GM23338 (cell line): ENCODE results near the gene CGNL1. TPM values are rescaled to one million over a fixed set of nuclear protein-coding genes. Genes with fewer than 3 reads are reported as not detected.

Experiments
- ATAC-seq: fragments of 200-7000 bp; cut with Tn5 transposase; 3 replicates; pipeline ENCODE4 v1.9.1; 2020
- DNase-seq: peaks from one replicate; pipeline ENCODE4 v3.0.0-alpha.2; 2015; ENCODE audit warnings: low spot score
- H2AFZ ChIP-seq: fragments of 200-600 bp; sonication (generic); 2 replicates; pipeline ENCODE4 v1.8.0; 2016; ENCODE audit warnings: antibody characterized with exemption, mild to moderate bottlenecking, moderate library complexity
- H3F3A ChIP-seq: fragments of 200-600 bp; sonication (generic); replicated peaks from 2 replicates; pipeline ENCODE4 v1.8.0; 2017; ENCODE audit warnings: antibody characterized with exemption, mixed run types, low read depth
- H3K27ac ChIP-seq: fragments of 200-600 bp; sonication (generic); 2 replicates; pipeline ENCODE4 v1.6.1; 2016; ENCODE audit warnings: low read depth
- H3K27me3 ChIP-seq: fragments of 200-600 bp; sonication (generic); 2 replicates; pipeline ENCODE4 v1.8.0; 2016; ENCODE audit warnings: mild to moderate bottlenecking, mixed run types, moderate library complexity; ENCODE audit not compliant: insufficient read depth
- H3K36me3 ChIP-seq: fragments of 200-600 bp; sonication (generic); 2 replicates; pipeline ENCODE4 v1.8.0; 2016; ENCODE audit warnings: mild to moderate bottlenecking; ENCODE audit not compliant: insufficient read depth
- H3K4me1 ChIP-seq: fragments of 200-600 bp; sonication (generic); 2 replicates; pipeline ENCODE4 v1.8.0; 2016; ENCODE audit warnings: mild to moderate bottlenecking, moderate library complexity; ENCODE audit not compliant: insufficient read depth
- H3K4me2 ChIP-seq: fragments of 200-600 bp; sonication (generic); 2 replicates; pipeline ENCODE4 v1.7.1; 2017; ENCODE audit warnings: mixed run types
- H3K4me3 ChIP-seq: fragments of 200-600 bp; sonication (generic); 2 replicates; pipeline ENCODE4 v1.6.1; 2016; ENCODE audit warnings: mixed run types
- H3K79me2 ChIP-seq: fragments of 200-600 bp; sonication (generic); replicated peaks from 2 replicates; pipeline ENCODE4 v1.8.0; 2017; ENCODE audit warnings: mild to moderate bottlenecking; ENCODE audit not compliant: insufficient read depth
- H3K9me2 ChIP-seq: fragments of 200-600 bp; sonication (generic); 2 replicates; pipeline ENCODE4 v1.8.0; 2017; ENCODE audit not compliant: insufficient read depth
- H4K20me1 ChIP-seq: fragments of 200-600 bp; sonication (generic); replicated peaks from 2 replicates; pipeline ENCODE4 v1.8.0; 2017; ENCODE audit warnings: mild to moderate bottlenecking; ENCODE audit not compliant: insufficient read depth
- H3K27ac Mint-ChIP-seq: 2 replicates; pipeline ENCODE4 v1.8.0; 2020; ENCODE audit warnings: inconsistent platforms, mild to moderate bottlenecking, moderate library complexity, mixed read lengths
- H3K27me3 Mint-ChIP-seq: 3 replicates; pipeline ENCODE4 v1.8.0; 2022; ENCODE audit warnings: low read depth, mild to moderate bottlenecking, moderate library complexity, mixed read lengths, inconsistent platforms; ENCODE audit not compliant: insufficient read depth, poor library complexity
- H3K36me3 Mint-ChIP-seq: 3 replicates; pipeline ENCODE4 v1.8.0; 2021; ENCODE audit warnings: low read depth, mild to moderate bottlenecking, inconsistent platforms, moderate library complexity, mixed read lengths
- H3K4me1 Mint-ChIP-seq: 3 replicates; pipeline ENCODE4 v1.8.0; 2020; ENCODE audit warnings: mild to moderate bottlenecking, inconsistent platforms, mixed read lengths
- H3K4me3 Mint-ChIP-seq: 3 replicates; pipeline ENCODE4 v1.8.0; 2021; ENCODE audit warnings: moderate library complexity, mild to moderate bottlenecking, inconsistent platforms, mixed read lengths
- H3K9me3 Mint-ChIP-seq: 3 replicates; pipeline ENCODE4 v1.8.0; 2020; ENCODE audit warnings: moderate library complexity, mild to moderate bottlenecking, inconsistent platforms, mixed read lengths
- CTCF ChIP-seq, 2 experiments: fragments of 200-600 bp in 1 of 2; sonication (generic) in 1 of 2; conservative IDR thresholded peaks; 2 replicates each; pipeline versions ENCODE4 v1.5.1 to v1.6.1; 2016 to 2017; ENCODE audit warnings: antibody characterized with exemption in 2 of 2, low read depth in 2 of 2, mild to moderate bottlenecking in 2 of 2, moderate library complexity in 1 of 2
- JUNB ChIP-seq: IDR thresholded peaks from one replicate; pipeline ENCODE4 v1.6.1; 2016; ENCODE audit warnings: antibody characterized with exemption; ENCODE audit not compliant: unreplicated experiment
- POLR2AphosphoS5 ChIP-seq: IDR thresholded peaks from 2 replicates; pipeline ENCODE4 v1.6.1; 2016; ENCODE audit warnings: antibody characterized with exemption, low read depth
- REST ChIP-seq: IDR thresholded peaks from one replicate; pipeline ENCODE4 v1.6.1; 2018; ENCODE audit warnings: antibody characterized with exemption; ENCODE audit not compliant: unreplicated experiment
- ZNF114 ChIP-seq: fragments of 250-450 bp; sonication (Bioruptor Pico); IDR thresholded peaks from 2 replicates; pipeline ENCODE4 v1.5.0; 2020; ENCODE audit warnings: mild to moderate bottlenecking, moderate library complexity
- ZNF331 ChIP-seq: fragments of 250-450 bp; sonication (Bioruptor Pico); IDR thresholded peaks from 2 replicates; pipeline ENCODE4 v1.5.0; 2020; ENCODE audit warnings: low read depth, mild to moderate bottlenecking, moderate library complexity
- ZNF462 ChIP-seq: fragments of 250-450 bp; sonication (Bioruptor Pico); IDR thresholded peaks from 2 replicates; pipeline ENCODE4 v1.5.0; 2020; ENCODE audit warnings: mild to moderate bottlenecking, moderate library complexity
- polyA plus RNA-seq: library from polyadenylated mRNA; unstranded; fragments of >200 nt; fragmentation: Nextera tagmentation; extraction: Ambion mirVana; gene quantifications from 2 replicates; pipeline ENCODE4 v1.2.1, GENCODE V29; 2016
- total RNA-seq: library from RNA; depleted of rRNA; stranded (reverse); fragments of >200 nt; shearing (Covaris generic); gene quantifications from 2 replicates; pipeline ENCODE4 v1.2.3, GENCODE V29; 2014

Gene CGNL1
- total and polyA plus RNA-seq, 2 experiments from 2014 or later: 20.0 to 57.8 TPM

- TF ChIP-seq REST (no peak), ZNF331 (CRISPR knock-in tag) (no peak), ZNF114 (CRISPR knock-in tag) (no peak), JUNB (no peak), POLR2AphosphoS5 (no peak), ZNF462 (CRISPR knock-in tag) (no peak)
Measured at GRCh38 chr15:57327985-57328471, 48.3 kb upstream of the CGNL1 start (continued).

- no peaks in the 10 kb centered on the region for H3K36me3 ChIP-seq
- no peak overlapping the region for H3K4me2 ChIP-seq
- H3K9me3 Mint-ChIP-seq: no peaks in the 10 kb centered on the region
- H3K27ac ChIP-seq: no peak overlapping the region
- H2AFZ ChIP-seq: no peak overlapping the region
- no peak overlapping the region for H3K27ac Mint-ChIP-seq
- no peaks in the 10 kb centered on the region for H3K79me2 ChIP-seq
- H3K4me3 Mint-ChIP-seq: no peak overlapping the region
- peaks cover 7% of the 10 kb centered on the region for H3K4me1 ChIP-seq
- no peaks in the 10 kb centered on the region for H4K20me1 ChIP-seq
- H3K9me2 ChIP-seq: no peaks in the 10 kb centered on the region; the same call in 1 of the 2 replicates
- no peak overlapping the region for H3K4me3 ChIP-seq
- no peak for DNase-seq
- H3K36me3 Mint-ChIP-seq: no peaks in the 10 kb centered on the region; the same call in 2 of the 3 replicates
- H3K27me3 ChIP-seq: no peaks in the 10 kb centered on the region
- TF ChIP-seq ZNF114 (CRISPR knock-in tag) (no peak), REST (no peak), CTCF (conservative IDR thresholded peaks at IDR 0.05; ENCODE audit: low read depth in 2 of 2) (peak; percentile 49 to 60)
- H3F3A ChIP-seq: 0 out of 2 replicates have a peak, but pooled peaks cover 9% of the 10 kb centered on the region
- no peak for ATAC-seq
- peaks cover 16% of the 10 kb centered on the region for H3K4me1 Mint-ChIP-seq
- peaks cover 8% of the 10 kb centered on the region for H3K27me3 Mint-ChIP-seq
Measured at GRCh38 chr15:57328479-57328878, 47.8 kb upstream of the CGNL1 start.
